Measurements from ENCODE around the gene TAF11L9.
"Not testable (repeated sequence)": the region's sequence is repeated elsewhere in the genome, so short reads cannot be mapped to it uniquely, and the experiment has no call there.

Gene TAF11L9

DNA sequence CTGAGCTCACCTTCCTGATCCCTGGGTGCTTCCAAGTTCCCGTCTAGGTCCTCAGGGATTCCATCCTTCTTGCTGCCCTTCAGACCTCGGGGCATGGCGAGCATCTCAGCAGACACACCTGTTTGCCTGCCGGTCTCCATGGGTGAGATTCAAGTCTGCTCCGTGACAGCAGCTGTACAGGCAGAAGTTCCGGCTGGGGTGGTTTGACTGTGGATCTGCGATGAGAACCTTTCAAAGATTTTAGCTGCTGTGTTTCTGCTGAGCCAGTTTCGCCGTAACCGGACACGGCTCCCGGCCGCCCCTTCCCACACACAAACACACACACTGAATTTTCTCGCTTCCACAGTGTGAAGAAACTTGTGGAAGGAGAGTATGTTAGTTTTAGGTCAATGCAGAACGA lies at the start of gene TAF11L9:
Gene TAF11L9, minus strand, starts transcription at position 140 of the 400 bp plus-strand sequence.
- not testable (repeated sequence) for DNase-seq

DNA sequence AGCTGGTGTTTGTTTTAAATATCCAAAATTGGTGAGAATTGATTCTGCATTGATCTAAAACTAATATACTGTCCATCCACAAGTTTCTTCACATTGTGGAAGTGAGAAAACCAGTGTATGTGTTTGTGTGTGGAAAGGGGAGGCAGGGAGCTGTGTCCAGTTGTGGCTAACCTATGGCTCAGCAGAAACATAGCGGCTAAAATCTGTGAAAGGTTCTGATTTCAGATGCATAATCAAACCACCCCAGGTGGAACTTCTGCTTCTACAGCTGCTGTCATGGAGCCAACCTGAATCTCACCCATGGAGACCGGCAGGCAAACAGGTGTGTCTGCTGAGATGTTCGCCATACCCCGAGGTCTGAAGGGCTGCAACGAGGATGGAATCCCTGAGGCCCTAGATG lies 40.0 kb upstream of the TAF11L9 start, which contains the start of gene TAF11L14:
Gene TAF11L14, plus strand, starts transcription at position 301 of the 400 bp plus-strand sequence.
- DNase-seq, result no peak

DNA sequence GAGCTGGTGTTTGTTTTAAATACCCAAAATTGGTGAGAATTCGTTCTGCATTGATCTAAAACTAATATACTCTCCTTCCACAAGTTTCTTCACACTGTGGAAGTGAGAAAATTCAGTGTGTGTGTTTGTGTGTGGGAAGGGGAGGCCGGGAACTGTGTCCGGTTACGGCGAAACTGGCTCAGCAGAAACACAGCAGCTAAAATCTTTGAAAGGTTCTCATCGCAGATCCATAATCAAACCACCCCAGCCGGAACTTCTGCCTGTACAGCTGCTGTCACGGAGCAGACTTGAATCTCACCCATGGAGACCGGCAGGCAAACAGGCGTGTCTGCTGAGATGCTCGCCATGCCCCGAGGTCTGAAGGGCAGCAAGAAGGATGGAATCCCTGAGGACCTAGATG lies 37.6 kb upstream of the TAF11L9 start, which contains the start of gene TAF11L13:
Gene TAF11L13, plus strand, starts transcription at position 301 of the 400 bp plus-strand sequence.
- not testable (repeated sequence) for DNase-seq

DNA sequence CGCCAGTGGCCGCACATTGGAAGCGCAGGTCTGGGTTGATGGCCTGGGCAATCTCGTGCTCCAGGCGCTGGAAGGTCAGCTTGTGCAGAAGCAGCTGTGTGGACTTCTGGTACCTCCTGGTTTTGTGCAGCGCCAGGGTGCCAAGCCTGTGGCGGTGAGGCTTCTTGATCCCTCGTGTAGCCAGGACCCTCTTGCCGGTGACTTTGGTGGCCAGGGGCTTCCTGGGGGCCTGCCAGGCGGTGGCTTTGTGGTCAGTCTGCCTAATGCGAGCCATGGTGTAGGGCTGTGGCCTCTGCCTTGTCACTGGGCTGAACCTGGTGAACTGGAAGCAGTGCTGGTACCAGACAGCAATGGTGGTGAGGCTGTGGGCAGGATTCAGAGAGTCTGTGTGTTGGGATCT lies 31.5 kb upstream of the TAF11L9 start:
- DNase-seq, result no peak

DNA sequence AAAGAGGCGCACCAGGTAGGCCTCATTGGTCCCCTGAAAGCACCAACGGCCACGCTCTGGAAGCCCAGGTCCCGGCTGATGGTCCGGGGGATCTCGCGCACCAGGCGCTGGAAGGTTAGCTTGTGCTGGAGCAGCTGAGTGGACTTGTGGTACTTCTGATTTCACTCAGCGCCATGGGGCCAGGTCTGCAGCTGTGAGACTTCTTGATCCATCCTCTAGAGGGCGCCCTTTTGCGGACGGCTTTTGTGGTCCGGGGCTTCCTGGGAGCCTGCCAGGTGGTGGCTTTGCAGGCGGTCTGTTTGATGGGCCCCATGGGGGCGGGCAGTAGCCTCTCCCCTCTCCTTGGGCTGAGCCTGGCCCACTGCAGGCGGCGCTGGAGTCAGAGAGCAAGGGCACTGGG lies 26.4 kb upstream of the TAF11L9 start:
- DNase-seq, result no peak

DNA sequence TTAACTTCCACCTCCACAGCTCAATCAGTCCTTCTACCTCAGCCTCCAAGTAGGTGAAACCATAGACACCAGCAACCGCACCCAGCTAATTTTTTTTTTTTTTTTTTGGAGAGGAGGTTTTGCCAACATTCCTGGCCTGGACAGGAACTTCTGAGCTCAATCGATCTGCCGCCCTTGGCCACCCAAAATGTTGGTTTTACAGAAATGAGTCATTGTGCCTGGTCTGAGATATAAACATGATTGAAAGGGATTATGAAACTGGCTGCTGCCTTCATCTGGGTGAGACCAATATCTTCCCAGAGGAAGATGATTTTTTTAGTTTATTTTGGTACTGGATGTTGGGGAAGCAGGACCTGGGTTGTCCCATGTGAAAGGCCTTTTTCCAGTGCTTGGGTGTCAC lies 25.2 kb upstream of the TAF11L9 start:
- no peak for DNase-seq

DNA sequence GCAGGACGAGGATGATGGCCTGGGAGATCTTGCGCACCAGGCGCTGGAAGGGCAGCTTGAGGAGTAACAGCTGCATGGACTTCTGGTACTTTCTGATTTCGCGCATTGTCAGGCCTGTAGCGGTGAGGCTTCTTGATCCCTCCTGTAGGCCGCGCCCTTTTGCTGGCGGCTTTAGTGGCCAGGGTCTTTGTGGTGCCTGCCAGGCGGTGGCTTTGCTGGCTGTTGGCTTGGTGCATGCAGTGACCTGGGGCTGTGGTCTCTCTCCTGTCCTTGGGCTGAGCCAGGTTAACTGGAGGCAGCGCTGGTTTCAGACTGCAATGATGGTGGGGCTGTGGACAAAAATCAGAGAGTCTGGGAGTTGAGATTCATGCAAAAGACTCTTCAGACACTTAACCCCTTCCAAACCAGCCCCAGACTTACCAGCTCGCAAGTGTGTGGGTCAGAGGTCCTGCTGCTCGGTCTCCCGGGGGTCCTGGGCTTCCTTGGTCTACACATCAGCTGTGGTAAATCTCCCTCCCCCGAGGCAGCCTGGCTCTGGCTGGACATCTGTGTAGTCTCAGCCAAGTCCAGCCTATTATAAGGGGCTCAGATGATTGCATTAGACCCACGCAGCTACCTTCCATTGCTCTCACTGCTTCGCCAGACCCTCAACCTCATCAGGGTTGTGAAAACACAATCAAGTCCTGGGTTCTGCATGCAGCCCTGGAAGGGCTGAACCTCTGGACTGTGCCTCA lies 20.8 kb upstream of the TAF11L9 start:
- DNase-seq, result no peak

DNA sequence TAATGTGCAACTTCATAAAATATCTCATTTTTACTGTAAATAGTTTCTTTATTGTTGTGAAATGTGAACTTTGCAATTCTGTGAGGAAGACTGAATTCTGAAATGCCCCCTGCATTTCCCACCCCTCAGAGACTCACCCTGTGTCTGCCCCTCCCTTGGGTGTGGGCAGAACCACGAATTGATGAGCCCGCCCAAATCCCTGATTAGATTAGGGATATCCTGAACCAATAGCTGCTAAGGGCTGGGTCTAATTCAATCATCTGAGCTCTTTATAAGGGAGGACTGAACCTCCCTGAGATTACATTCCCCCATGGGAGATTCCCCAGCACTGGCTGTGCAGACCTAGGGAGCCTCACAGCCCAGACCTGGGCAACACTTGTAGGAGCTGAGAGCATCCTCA lies 15.9 kb upstream of the TAF11L9 start, which contains the start of gene TAF11L12:
Gene TAF11L12, plus strand, starts transcription at position 301 of the 400 bp plus-strand sequence.
- not testable (repeated sequence) for DNase-seq

DNA sequence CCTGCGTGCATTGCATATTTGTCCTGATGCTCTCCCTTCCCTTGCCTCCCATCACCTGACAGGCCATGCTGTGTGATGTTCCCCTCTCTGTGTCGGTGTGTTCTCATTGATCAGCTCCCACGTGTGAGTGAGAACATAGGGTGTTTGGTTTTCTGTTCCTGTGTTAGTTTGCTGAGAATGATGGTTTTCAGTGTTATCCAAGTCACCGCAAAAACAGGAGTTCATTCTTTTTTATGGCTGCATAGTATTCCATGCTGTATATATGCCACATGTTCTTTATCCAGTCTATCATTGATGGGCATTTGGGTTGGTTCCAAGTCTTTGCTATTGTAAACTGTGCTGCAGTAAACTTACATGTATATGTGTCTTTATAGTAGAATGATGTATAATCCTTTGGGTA lies 13.3 kb upstream of the TAF11L9 start:
- DNase-seq, result not testable (repeated sequence)

DNA sequence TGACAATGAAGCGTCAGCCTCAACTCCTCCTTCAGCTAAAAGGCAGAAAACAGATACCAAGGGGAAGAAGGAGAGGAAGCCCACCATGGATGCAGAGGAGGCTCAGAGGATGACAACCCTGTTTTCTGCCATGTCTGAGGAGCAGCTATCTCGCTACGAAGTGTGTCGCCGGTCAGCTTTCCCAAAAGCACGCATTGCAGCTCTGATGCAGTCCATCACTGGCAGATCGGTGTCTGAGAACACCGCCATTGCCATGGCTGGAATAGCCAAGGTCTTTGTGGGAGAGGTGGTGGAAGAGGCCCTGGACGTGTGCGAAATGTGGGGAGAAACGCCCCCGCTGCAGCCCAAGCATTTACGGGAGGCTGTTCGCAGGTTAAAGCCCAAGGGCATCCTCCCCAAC lies 10.8 kb upstream of the TAF11L9 start:
- DNase-seq, result no peak

DNA sequence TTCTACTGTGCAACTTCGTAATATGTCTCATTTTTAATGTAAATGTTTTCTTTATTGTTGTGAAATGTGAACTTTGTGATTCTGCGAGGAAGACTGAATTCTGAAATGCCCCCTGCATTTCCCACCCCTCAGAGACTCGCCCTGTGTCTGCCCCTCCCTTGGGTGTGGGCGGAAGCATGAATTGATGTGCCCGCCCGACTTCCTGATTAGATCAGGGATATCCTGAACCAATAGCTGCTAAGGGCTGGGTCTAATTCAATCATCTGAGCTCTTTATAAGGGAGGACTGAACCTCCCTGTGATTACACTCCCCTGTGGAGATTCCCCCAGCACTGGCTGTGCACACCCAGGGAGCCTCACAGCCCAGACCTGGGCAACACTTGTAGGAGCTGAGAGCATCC lies 9.7 kb upstream of the TAF11L9 start, which contains the start of gene TAF11L11:
Gene TAF11L11, plus strand, starts transcription at position 304 of the 400 bp plus-strand sequence.
- DNase-seq, result not testable (repeated sequence)

DNA sequence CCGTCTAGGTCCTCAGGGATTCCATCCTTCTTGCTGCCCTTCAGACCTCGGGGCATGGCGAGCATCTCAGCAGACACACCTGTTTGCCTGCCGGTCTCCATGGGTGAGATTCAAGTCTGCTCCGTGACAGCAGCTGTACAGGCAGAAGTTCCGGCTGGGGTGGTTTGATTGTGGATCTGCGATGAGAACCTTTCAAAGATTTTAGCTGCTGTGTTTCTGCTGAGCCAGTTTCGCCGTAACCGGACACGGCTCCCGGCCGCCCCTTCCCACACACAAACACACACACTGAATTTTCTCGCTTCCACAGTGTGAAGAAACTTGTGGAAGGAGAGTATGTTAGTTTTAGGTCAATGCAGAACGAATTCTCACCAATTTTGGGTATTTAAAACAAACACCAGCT lies 3.5 kb upstream of the TAF11L9 start, which contains the start of gene TAF11L10:
Gene TAF11L10, minus strand, starts transcription at position 101 of the 400 bp plus-strand sequence.
- DNase-seq, result not testable (repeated sequence)

DNA sequence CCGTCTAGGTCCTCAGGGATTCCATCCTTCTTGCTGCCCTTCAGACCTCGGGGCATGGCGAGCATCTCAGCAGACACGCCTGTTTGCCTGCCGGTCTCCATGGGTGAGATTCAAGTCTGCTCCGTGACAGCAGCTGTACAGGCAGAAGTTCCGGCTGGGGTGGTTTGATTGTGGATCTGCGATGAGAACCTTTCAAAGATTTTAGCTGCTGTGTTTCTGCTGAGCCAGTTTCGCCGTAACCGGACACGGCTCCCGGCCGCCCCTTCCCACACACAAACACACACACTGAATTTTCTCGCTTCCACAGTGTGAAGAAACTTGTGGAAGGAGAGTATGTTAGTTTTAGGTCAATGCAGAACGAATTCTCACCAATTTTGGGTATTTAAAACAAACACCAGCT lies 3.3 kb downstream of the TAF11L9 start, which contains the start of gene TAF11L8:
Gene TAF11L8, minus strand, starts transcription at position 101 of the 400 bp plus-strand sequence.
- DNase-seq, result not testable (repeated sequence)

DNA sequence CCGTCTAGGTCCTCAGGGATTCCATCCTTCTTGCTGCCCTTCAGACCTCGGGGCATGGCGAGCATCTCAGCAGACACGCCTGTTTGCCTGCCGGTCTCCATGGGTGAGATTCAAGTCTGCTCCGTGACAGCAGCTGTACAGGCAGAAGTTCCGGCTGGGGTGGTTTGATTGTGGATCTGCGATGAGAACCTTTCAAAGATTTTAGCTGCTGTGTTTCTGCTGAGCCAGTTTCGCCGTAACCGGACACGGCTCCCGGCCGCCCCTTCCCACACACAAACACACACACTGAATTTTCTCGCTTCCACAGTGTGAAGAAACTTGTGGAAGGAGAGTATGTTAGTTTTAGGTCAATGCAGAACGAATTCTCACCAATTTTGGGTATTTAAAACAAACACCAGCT lies 8.5 kb downstream of the TAF11L9 start, which contains the start of gene TAF11L7:
Gene TAF11L7, minus strand, starts transcription at position 101 of the 400 bp plus-strand sequence.
- DNase-seq, result not testable (repeated sequence)

Measured in CD4-positive, alpha-beta T cell treated with Interferon gamma for 1 hour (primary cell).